ENCODE data around the gene SNTA1. TPM values are rescaled to one million over a fixed set of nuclear protein-coding genes. Genes with fewer than 3 reads are reported as not detected.

SNTA1 gene
- total RNA-seq: 23.9 and 40.4 TPM in 2 replicates

DNA sequence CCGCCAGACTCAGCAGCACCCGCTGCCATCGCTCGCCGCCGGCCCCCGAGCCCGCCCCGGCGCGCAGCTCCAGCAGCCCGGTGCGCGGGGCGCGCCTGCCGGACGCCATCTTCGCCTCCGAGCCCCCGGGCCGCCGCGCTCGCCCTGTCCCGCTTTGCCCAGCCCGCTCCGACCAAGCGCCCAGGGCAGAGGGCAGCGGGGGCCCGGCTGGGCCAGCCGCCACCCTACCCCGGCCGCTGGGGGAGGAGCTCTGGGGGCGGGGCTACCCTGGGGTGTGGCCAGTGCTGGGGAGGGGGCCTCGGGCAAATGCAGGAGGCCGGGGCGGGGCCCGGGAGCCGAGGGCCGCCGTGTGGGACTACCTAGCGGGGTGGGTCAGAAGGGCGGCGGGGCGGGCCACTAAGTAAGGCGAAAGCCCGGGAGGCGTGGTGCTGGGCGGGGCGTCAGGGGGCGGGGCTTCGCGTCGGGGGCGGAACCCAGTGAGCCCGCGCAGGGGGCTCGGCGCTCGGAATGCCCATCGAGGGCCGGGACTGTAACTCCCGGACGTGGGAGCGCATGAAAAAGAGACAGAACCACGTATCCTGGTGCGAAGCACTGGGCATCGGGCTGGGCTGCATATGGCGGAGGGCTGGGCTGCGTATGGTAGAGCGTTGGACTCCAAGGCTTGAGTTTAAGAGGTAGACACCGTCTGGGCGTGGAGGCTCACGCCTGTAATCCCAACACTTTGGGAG, at the start of gene SNTA1:
Gene SNTA1, minus strand, starts transcription at position 252 of the 728 bp plus-strand sequence. Its CDS starts 143 bp downstream, at position 109.

DNA sequence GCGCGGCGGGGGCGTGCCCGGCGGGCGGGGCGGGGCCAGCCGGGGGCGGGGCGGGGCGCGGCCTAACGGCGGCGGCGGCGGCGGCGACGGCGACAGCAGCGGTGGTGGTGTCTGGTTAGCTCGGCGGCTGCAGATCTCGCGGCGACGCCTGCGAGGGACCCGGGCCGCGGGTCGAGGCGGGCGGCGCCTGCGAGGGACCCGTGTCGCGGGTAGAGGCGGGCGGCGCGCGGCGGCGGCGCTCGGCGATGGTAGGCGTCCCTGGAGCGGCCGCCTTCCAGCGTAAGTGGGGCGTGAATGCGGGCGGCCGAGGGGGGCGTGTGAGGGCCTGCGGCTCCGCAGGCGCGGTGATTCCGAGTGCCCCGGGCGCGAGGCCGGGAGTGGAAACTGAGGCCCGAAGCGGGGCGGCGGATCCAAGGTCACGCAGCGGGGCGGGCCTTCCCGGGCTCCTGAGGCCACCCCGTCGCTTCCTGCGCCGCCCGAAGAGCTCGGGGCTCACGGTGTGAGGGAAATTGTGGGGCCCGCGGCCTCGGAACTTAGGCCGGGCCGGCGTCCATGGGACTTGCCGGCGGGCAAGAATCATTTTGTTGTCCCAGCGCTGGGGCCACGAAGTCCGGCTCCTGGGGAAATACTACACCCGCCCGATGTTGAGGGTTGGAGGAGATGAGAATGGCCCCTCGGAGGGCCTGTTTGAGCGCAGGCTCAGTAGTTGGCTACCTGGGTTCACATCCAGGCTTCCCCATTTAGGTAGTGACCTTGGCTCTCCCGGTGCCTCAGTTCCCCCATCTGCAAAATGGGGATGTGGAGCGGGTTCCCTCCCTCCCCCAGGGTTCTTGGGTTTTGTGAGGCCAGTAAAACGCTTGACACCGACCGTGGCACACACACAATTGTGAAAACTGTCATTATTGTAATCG, 46.7 kb upstream of the SNTA1 start, which contains the start of gene CBFA2T2:
Gene CBFA2T2, plus strand, starts transcription at position 74 of the 911 bp plus-strand sequence. Its CDS starts 172 bp downstream, at position 246.

DNA sequence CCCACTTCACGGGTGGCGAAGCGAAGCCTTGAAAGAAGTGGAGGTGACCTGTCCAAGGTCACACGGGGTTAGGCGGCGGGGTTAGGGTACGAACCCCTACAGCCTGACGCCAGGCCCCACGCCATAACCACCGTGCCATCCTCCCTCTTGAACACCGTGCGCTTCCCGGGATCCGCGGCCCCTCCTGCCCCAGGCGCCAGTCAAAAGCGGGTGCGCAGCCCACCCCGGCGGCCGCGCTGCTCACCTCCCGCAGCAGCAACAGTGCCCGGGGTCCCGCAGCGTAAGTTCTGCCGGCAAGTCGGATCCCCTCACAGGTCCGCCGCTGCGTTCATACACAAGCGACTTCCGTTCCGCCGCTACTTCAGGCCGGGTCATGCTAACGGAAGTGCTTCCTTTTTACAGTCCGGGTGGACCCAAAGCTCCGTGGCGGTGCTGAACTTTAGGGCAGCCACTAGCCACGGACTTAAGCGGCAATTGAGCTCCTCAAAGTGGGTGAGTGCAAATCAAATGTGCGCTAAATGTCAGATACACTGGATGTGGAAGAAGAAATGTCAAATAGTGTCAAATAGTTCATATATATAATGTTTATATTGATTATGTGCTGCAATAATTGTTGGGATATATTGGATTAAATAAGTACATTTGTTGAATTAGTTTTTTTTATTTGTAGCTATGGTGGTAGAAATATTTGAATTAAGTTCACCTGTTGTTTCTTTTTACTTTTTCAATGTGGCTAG, 42.2 kb downstream of the SNTA1 start, which contains the start of gene CDK5RAP1:
Gene CDK5RAP1, minus strand, starts transcription at position 336 of the 737 bp plus-strand sequence. CDS start 4,455 bp downstream, outside the sequence.

Other genes starting within 250 kb of the SNTA1 start
- not detected in 2 replicates for gene BPIFA3, start 226.4 kb downstream of the SNTA1 start, total RNA-seq
- not detected in 2 replicates for gene BPIFA1, start 207.8 kb downstream of the SNTA1 start, total RNA-seq
- gene BPIFB1, start 160.5 kb downstream of the SNTA1 start, total RNA-seq: not detected in 2 replicates
- 14.1 and 17.6 TPM in 2 replicates for gene CDK5RAP1, start 42.2 kb downstream of the SNTA1 start, total RNA-seq
- 3.6 and 4.8 TPM in 2 replicates for gene CBFA2T2, start 46.3 kb upstream of the SNTA1 start, total RNA-seq
- 0.12 and 0.13 TPM in 2 replicates for gene C20orf144, start 218.6 kb upstream of the SNTA1 start, total RNA-seq
- gene ACTL10, start 223.2 kb upstream of the SNTA1 start, total RNA-seq: 2.1 and 2.6 TPM in 2 replicates
- 14.4 and 15.1 TPM in 2 replicates for gene NECAB3, start 230.7 kb upstream of the SNTA1 start, total RNA-seq
- gene E2F1, start 242.6 kb upstream of the SNTA1 start, total RNA-seq: 6.0 and 14.1 TPM in 2 replicates

Data from aortic smooth muscle cell (primary cell).